IMR-90 (cell line): ENCODE data around the gene AGAP1.

Experiments
- MAFK ChIP-seq: IDR thresholded peaks from 2 replicates; pipeline ENCODE4 v1.6.1; 2012; ENCODE audit warnings: low read depth, low read length, improper control_type of control experiment
- NFE2L2 ChIP-seq: fragments of 150-350 bp; IDR thresholded peaks from 2 replicates; pipeline ENCODE4 v1.6.1; 2016; ENCODE audit warnings: low read depth, mild to moderate bottlenecking, low read length
- POLR2A ChIP-seq: IDR thresholded peaks from 2 replicates; pipeline ENCODE4 v1.6.1; 2012; ENCODE audit warnings: mild to moderate bottlenecking, low read depth, low read length
- RAD21 ChIP-seq: IDR thresholded peaks from 2 replicates; pipeline ENCODE4 v1.6.1; 2012; ENCODE audit warnings: low read length, improper control_type of control experiment
- RCOR1 ChIP-seq: IDR thresholded peaks from 2 replicates; pipeline ENCODE4 v1.6.1; 2012; ENCODE audit warnings: mild to moderate bottlenecking, low read length, improper control_type of control experiment; ENCODE audit not compliant: insufficient replicate concordance
- RFX5 ChIP-seq: IDR thresholded peaks from 2 replicates; pipeline ENCODE4 v1.8.0; 2012; ENCODE audit warnings: low read depth, mild to moderate bottlenecking, low read length, moderate library complexity
- SMC3 ChIP-seq: fragments of 150-350 bp; IDR thresholded peaks from 2 replicates; pipeline ENCODE4 v1.6.1; 2016; ENCODE audit warnings: low read depth, mild to moderate bottlenecking, antibody characterized with exemption, low read length, moderate library complexity
- TF ChIP-seq, protein P1 (sequence below): conservative IDR thresholded peaks from 2 replicates; pipeline ENCODE4 v1.5.1; 2012; ENCODE audit warnings: mild to moderate bottlenecking, low read depth, low read length, improper control_type of control experiment
- TF ChIP-seq, protein P2 (sequence below): fragments of 150-350 bp; IDR thresholded peaks from 2 replicates; pipeline ENCODE4 v1.6.1; 2017; ENCODE audit warnings: mild to moderate bottlenecking, antibody characterized with exemption, low read length, low read depth
- TF ChIP-seq, protein P3 (sequence below): fragments of 150-350 bp; IDR thresholded peaks from 2 replicates; pipeline ENCODE4 v1.6.1; 2016; ENCODE audit warnings: low read depth, mild to moderate bottlenecking, low read length, moderate library complexity, borderline replicate concordance

DNA sequence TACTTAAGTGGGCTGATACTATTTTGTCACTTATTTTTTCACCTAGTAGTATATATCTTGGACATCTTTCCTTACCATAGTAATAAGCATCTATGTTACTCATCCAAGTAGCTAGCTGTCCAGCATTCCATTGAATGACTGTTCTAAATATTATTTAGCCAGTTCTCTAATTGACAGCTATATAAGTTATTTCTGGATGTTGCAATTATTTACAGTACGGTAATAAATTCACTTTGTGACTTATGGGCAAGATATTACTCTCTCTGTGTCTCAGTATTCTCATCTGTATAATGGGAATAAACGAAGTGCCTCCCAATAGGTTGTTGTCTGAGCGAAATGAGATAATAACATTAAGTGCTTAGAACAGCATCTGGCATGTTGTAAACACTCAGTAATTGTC, 46.6 kb upstream of the AGAP1 start:
- TF ChIP-seq, protein P1, sequence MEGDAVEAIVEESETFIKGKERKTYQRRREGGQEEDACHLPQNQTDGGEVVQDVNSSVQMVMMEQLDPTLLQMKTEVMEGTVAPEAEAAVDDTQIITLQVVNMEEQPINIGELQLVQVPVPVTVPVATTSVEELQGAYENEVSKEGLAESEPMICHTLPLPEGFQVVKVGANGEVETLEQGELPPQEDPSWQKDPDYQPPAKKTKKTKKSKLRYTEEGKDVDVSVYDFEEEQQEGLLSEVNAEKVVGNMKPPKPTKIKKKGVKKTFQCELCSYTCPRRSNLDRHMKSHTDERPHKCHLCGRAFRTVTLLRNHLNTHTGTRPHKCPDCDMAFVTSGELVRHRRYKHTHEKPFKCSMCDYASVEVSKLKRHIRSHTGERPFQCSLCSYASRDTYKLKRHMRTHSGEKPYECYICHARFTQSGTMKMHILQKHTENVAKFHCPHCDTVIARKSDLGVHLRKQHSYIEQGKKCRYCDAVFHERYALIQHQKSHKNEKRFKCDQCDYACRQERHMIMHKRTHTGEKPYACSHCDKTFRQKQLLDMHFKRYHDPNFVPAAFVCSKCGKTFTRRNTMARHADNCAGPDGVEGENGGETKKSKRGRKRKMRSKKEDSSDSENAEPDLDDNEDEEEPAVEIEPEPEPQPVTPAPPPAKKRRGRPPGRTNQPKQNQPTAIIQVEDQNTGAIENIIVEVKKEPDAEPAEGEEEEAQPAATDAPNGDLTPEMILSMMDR = no peak
- no peak for TF ChIP-seq RFX5
- TF ChIP-seq RAD21 = no peak
- no peak for TF ChIP-seq POLR2A
- no peak for TF ChIP-seq RCOR1
- TF ChIP-seq NFE2L2 = no peak
- no peak for TF ChIP-seq MAFK
- TF ChIP-seq SMC3 = no peak
- TF ChIP-seq, protein P2, sequence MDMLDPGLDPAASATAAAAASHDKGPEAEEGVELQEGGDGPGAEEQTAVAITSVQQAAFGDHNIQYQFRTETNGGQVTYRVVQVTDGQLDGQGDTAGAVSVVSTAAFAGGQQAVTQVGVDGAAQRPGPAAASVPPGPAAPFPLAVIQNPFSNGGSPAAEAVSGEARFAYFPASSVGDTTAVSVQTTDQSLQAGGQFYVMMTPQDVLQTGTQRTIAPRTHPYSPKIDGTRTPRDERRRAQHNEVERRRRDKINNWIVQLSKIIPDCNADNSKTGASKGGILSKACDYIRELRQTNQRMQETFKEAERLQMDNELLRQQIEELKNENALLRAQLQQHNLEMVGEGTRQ = no peak
- TF ChIP-seq, protein P3, sequence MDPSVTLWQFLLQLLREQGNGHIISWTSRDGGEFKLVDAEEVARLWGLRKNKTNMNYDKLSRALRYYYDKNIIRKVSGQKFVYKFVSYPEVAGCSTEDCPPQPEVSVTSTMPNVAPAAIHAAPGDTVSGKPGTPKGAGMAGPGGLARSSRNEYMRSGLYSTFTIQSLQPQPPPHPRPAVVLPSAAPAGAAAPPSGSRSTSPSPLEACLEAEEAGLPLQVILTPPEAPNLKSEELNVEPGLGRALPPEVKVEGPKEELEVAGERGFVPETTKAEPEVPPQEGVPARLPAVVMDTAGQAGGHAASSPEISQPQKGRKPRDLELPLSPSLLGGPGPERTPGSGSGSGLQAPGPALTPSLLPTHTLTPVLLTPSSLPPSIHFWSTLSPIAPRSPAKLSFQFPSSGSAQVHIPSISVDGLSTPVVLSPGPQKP = no peak
